Measurements from ENCODE around the gene THPO.

The THPO gene

DNA sequence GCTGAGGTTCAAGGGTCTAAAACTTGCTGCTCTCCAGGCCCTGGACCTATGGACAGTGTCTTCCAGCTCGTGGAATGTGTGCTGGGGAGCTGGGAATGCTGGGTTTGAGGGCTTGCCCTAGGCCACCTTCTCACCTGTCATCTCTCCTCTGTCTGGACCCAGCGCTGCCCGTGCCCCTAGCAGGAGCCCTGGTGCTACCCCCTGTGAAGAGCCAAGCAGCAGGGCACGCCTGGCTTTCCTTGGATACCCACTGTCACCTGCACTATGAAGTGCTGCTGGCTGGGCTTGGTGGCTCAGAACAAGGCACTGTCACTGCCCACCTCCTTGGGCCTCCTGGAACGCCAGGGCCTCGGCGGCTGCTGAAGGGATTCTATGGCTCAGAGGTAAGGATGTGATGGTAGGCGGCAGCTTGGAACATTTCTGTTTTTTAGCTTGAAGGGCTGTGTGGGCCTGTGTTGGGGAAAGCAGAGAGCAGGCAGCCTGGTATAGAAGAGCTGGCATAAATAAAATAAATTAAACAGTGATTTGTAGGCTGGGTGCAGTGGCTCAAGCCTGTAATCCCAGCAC lies 6.9 kb upstream of the THPO start:
- no peak for TF ChIP-seq CTCF (IDR thresholded peaks at IDR 0.05; ENCODE audit: low read depth, low read length)
- H3K4me3 ChIP-seq (ENCODE audit: low read depth, low read length) = no peak overlapping the region

DNA sequence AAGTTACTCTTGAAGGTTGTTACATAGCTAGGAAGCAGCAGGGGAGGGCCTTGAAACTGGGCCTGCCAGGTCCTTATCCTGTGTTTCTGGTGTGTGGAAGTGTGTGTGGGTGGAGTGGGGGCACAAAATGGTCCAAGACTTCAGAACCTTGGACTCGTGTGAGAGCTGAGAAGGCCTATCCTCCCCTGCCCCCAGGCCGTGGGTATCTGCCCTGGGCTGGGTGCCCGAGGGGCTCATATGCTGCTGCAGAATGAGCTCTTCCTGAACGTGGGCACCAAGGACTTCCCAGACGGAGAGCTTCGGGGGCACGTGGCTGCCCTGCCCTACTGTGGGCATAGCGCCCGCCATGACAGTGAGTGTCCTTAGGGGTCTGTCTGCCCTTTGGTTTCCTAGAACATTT lies 6.3 kb upstream of the THPO start:
- TF ChIP-seq CTCF (IDR thresholded peaks at IDR 0.05; ENCODE audit: low read depth, low read length) = no peak
- no peak overlapping the region for H3K4me3 ChIP-seq (ENCODE audit: low read depth, low read length)

DNA sequence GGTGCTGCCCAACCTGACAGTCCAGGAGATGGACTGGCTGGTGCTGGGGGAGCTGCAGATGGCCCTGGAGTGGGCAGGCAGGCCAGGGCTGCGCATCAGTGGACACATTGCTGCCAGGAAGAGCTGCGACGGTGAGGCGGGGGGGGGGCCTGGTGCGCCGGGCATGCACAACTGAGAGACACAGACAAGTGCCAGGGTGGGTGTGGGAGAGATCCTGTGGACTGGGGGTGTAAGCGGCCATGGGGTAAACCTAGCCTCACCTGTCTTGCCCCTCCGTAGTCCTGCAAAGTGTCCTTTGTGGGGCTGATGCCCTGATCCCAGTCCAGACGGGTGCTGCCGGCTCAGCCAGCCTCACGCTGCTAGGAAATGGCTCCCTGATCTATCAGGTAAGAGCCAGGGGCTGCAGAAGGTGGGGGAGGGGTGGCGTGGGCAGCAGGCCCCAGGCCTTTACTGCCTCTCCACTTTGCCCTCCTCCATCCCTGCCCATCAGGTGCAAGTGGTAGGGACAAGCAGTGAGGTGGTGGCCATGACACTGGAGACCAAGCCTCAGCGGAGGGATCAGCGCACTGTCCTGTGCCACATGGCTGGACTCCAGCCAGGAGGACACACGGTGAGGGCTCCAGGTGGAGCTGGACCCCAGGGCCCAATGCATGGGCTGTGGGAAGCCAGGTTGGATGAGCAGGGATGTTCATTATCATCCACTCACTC lies 5.2 kb upstream of the THPO start:
- TF ChIP-seq CTCF (IDR thresholded peaks at IDR 0.05; ENCODE audit: low read depth, low read length) = no peak
- H3K4me3 ChIP-seq (ENCODE audit: low read depth, low read length) = no peak overlapping the region

- TF ChIP-seq CTCF (IDR thresholded peaks at IDR 0.05; ENCODE audit: low read depth, low read length) = no peak
- no peak overlapping the region for H3K4me3 ChIP-seq (ENCODE audit: low read depth, low read length)
These were observed 4.5 kb upstream of the THPO start for GRCh38 chr3:184382326-184383032.

GRCh38 chr3:184381261-184382224 lies 3.5 kb upstream of the THPO start:
- no peak overlapping the region for H3K4me3 ChIP-seq (ENCODE audit: low read depth, low read length)

More at GRCh38 chr3:184381261-184382224, 3.5 kb upstream of the THPO start:
- no peak for TF ChIP-seq CTCF (IDR thresholded peaks at IDR 0.05; ENCODE audit: low read depth, low read length)
